GM12892 (cell line): ENCODE data around the gene UPP1.

Source experiments
- POLR2AphosphoS5 ChIP-seq: IDR thresholded peaks from 2 replicates; pipeline ENCODE4 v1.6.1; 2011; ENCODE audit warnings: low read depth, low read length, control low read depth
- TAF1 ChIP-seq: IDR thresholded peaks from 2 replicates; pipeline ENCODE4 v1.6.1; 2011; ENCODE audit warnings: low read depth, mild to moderate bottlenecking, control low read depth, low read length, borderline replicate concordance

- TF ChIP-seq TAF1, result no peak
- TF ChIP-seq POLR2AphosphoS5, result no peak
Measured at GRCh38 chr7:48126037-48126436, 37.0 kb downstream of the UPP1 start.
